MM.1S (cell line): ENCODE data around the gene EPN1.

Experiments
- DNase-seq: peaks from one replicate; pipeline ENCODE4 v3.0.0-alpha.2; 2015
- H2AFZ ChIP-seq: fragments of 300-600 bp; sonication (generic); 2 replicates; pipeline ENCODE4 v1.6.0; 2016; ENCODE audit warnings: antibody characterized with exemption, low read length
- H3F3A ChIP-seq: fragments of 300-600 bp; sonication (generic); 2 replicates; pipeline ENCODE4 v1.6.1; 2016; ENCODE audit warnings: mild to moderate bottlenecking, antibody characterized with exemption, low read length, moderate library complexity, mixed read lengths; ENCODE audit not compliant: insufficient read depth
- H3K27ac ChIP-seq: fragments of 300-600 bp; sonication (generic); 2 replicates; pipeline ENCODE4 v1.5.1; 2016; ENCODE audit warnings: mild to moderate bottlenecking, low read length
- H3K27me3 ChIP-seq: fragments of 300-600 bp; sonication (generic); replicated peaks from 2 replicates; pipeline ENCODE4 v1.6.0; 2016; ENCODE audit warnings: low read length; ENCODE audit not compliant: insufficient read depth
- H3K36me3 ChIP-seq: fragments of 300-600 bp; sonication (generic); replicated peaks from 2 replicates; pipeline ENCODE4 v1.6.1; 2016; ENCODE audit warnings: mild to moderate bottlenecking, low read length, mixed read lengths; ENCODE audit not compliant: insufficient read depth
- H3K4me1 ChIP-seq: fragments of 300-600 bp; sonication (generic); 2 replicates; pipeline ENCODE4 v1.6.1; 2016; ENCODE audit warnings: low read length, mixed read lengths
- H3K4me2 ChIP-seq: fragments of 300-600 bp; sonication (generic); 2 replicates; pipeline ENCODE4 v1.6.0; 2016; ENCODE audit warnings: low read depth, low read length
- H3K4me3 ChIP-seq: fragments of 300-600 bp; sonication (generic); 2 replicates; pipeline ENCODE4 v1.5.1; 2016; ENCODE audit warnings: low read length, mixed read lengths
- H3K79me2 ChIP-seq: fragments of 300-600 bp; sonication (generic); 2 replicates; pipeline ENCODE4 v1.6.1; 2016; ENCODE audit warnings: mixed run types, low read length, mixed read lengths
- H3K9ac ChIP-seq: fragments of 300-600 bp; sonication (generic); 2 replicates; pipeline ENCODE4 v1.6.1; 2016; ENCODE audit warnings: low read length, mixed read lengths
- H3K9me2 ChIP-seq: fragments of 300-600 bp; sonication (generic); replicated peaks from 2 replicates; pipeline ENCODE4 v1.6.1; 2016; ENCODE audit warnings: mild to moderate bottlenecking, low read length, mixed read lengths; ENCODE audit not compliant: insufficient read depth
- H3K9me3 ChIP-seq: fragments of 300-600 bp; sonication (generic); replicated peaks from 2 replicates; pipeline ENCODE4 v1.6.1; 2016; ENCODE audit warnings: mild to moderate bottlenecking, low read length, mixed read lengths; ENCODE audit not compliant: insufficient read depth
- H4K20me1 ChIP-seq: fragments of 300-600 bp; sonication (generic); 2 replicates; pipeline ENCODE4 v1.6.1; 2016; ENCODE audit warnings: mild to moderate bottlenecking, low read length, moderate library complexity, mixed read lengths; ENCODE audit not compliant: insufficient read depth
- CTCF ChIP-seq: fragments of 300-600 bp; sonication (generic); IDR thresholded peaks from 2 replicates; pipeline ENCODE4 v1.5.1; 2016; ENCODE audit warnings: antibody characterized with exemption, low read length, mixed read lengths
- EZH2 ChIP-seq: fragments of 300-600 bp; sonication (generic); optimal IDR thresholded peaks from 2 replicates; pipeline ENCODE3; 2017; ENCODE audit warnings: low read depth, mild to moderate bottlenecking, antibody characterized with exemption, low read length, mixed read lengths
- EZH2phosphoT487 ChIP-seq: fragments of 300-600 bp; sonication (generic); IDR thresholded peaks from 2 replicates; pipeline ENCODE4 v1.6.1; 2018; ENCODE audit warnings: antibody characterized with exemption, low read length

EPN1 gene

GRCh38 chr19:55695511-55696290 lies 20.7 kb downstream of the EPN1 start:
- no peaks in the 10 kb centered on the region for H3K79me2 ChIP-seq
- H3K9ac ChIP-seq = no peak overlapping the region
- no peaks in the 10 kb centered on the region for H3F3A ChIP-seq
- H3K27ac ChIP-seq = no peak overlapping the region
- H3K9me3 ChIP-seq = no peaks in the 10 kb centered on the region
- no peaks in the 10 kb centered on the region for H4K20me1 ChIP-seq
- TF ChIP-seq CTCF = no peak
- no peak for TF ChIP-seq EZH2phosphoT487
- no peak for TF ChIP-seq EZH2
- H3K27me3 ChIP-seq = no peaks in the 10 kb centered on the region
- H3K4me1 ChIP-seq = no peaks in the 10 kb centered on the region
- H3K4me2 ChIP-seq = no peak overlapping the region
- no peak overlapping the region for H2AFZ ChIP-seq
- H3K9me2 ChIP-seq = no peaks in the 10 kb centered on the region
- H3K4me3 ChIP-seq = no peak overlapping the region
- H3K36me3 ChIP-seq = no peaks in the 10 kb centered on the region
- no peak for DNase-seq

GRCh38 chr19:55696301-55697068 lies 21.5 kb downstream of the EPN1 start:
- DNase-seq = no peak
- no peaks in the 10 kb centered on the region for H3F3A ChIP-seq
- 0 out of 2 replicates have a peak, but pooled peaks cover 1% of the 10 kb centered on the region for H3K36me3 ChIP-seq
- no peaks in the 10 kb centered on the region for H3K79me2 ChIP-seq
- no peaks in the 10 kb centered on the region for H3K27me3 ChIP-seq
- no peaks in the 10 kb centered on the region for H3K9me3 ChIP-seq
- no peak overlapping the region for H3K27ac ChIP-seq
- no peak overlapping the region for H2AFZ ChIP-seq
- H3K9me2 ChIP-seq = no peaks in the 10 kb centered on the region
- no peak for TF ChIP-seq EZH2
- no peak for TF ChIP-seq EZH2phosphoT487
- no peak for TF ChIP-seq CTCF
- H4K20me1 ChIP-seq = no peaks in the 10 kb centered on the region
- no peak overlapping the region for H3K9ac ChIP-seq
- no peaks in the 10 kb centered on the region for H3K4me1 ChIP-seq
- no peak overlapping the region for H3K4me2 ChIP-seq
- H3K4me3 ChIP-seq = no peak overlapping the region

- TF ChIP-seq EZH2phosphoT487 (no peak), CTCF (no peak), EZH2 (no peak)
- H3K9me2 ChIP-seq = no peaks in the 10 kb centered on the region
- H3K36me3 ChIP-seq = 0 out of 2 replicates have a peak, but pooled peaks cover 2% of the 10 kb centered on the region
- no peak overlapping the region for H2AFZ ChIP-seq
- DNase-seq = no peak
- no peaks in the 10 kb centered on the region for H3K27me3 ChIP-seq
- no peaks in the 10 kb centered on the region for H4K20me1 ChIP-seq
- H3K9me3 ChIP-seq = no peaks in the 10 kb centered on the region
- no peaks in the 10 kb centered on the region for H3K4me1 ChIP-seq
- no peaks in the 10 kb centered on the region for H3K79me2 ChIP-seq
- H3K27ac ChIP-seq = no peak overlapping the region
- H3K4me3 ChIP-seq = no peak overlapping the region
- H3K9ac ChIP-seq = no peak overlapping the region
- no peaks in the 10 kb centered on the region for H3F3A ChIP-seq
- H3K4me2 ChIP-seq = no peak overlapping the region
Observed at GRCh38 chr19:55697069-55697440, 22.0 kb downstream of the EPN1 start.
